Fibroblast of peridontal ligament (primary cell): ENCODE results near the gene CCDC137.

Experiments
- DNase-seq: peaks from one replicate; pipeline ENCODE4 v3.0.0-alpha.2; 2010; ENCODE audit errors: extremely low read depth

Gene CCDC137

GRCh38 chr17:81651692-81652091, 14.8 kb upstream of the CCDC137 start:
- peak; percentile 83 for DNase-seq

- DNase-seq: no peak
These were observed 13.4 kb upstream of the CCDC137 start for GRCh38 chr17:81652906-81653771.

- DNase-seq: no peak
These were observed 11.0 kb upstream of the CCDC137 start for GRCh38 chr17:81655378-81656117.

- DNase-seq: no peak
These were observed 10.3 kb upstream of the CCDC137 start, which contains the start of gene PDE6G for GRCh38 chr17:81656118-81656743. PDE6G (minus strand) TSS chr17:81656542; CDS start chr17:81653305, 3,237 bp downstream.

GRCh38 chr17:81656835-81657234, 9.7 kb upstream of the CCDC137 start:
- no peak for DNase-seq

- DNase-seq: no peak
These were observed 7.5 kb upstream of the CCDC137 start for GRCh38 chr17:81659038-81659437.

- no peak for DNase-seq
These were observed 6.1 kb upstream of the CCDC137 start for GRCh38 chr17:81660441-81660840.

GRCh38 chr17:81662002-81662401, 4.5 kb upstream of the CCDC137 start:
- no peak for DNase-seq

GRCh38 chr17:81664051-81664470, 2.5 kb upstream of the CCDC137 start:
- DNase-seq: no peak

- DNase-seq: peak; percentile 5
These were observed 1.1 kb upstream of the CCDC137 start for GRCh38 chr17:81665205-81666091.

GRCh38 chr17:81666092-81666341, 520 bp upstream of the CCDC137 start:
- no peak for DNase-seq

- no peak for DNase-seq
These were observed 1.2 kb downstream of the CCDC137 start for GRCh38 chr17:81667754-81668153.

- no peak for DNase-seq
These were observed 6.0 kb downstream of the CCDC137 start for GRCh38 chr17:81672504-81672903.

GRCh38 chr17:81672954-81673353, 6.4 kb downstream of the CCDC137 start:
- DNase-seq: no peak

- no peak for DNase-seq
These were observed 7.2 kb downstream of the CCDC137 start for GRCh38 chr17:81673561-81674258.

- peak; percentile 40 for DNase-seq
These were observed 9.1 kb downstream of the CCDC137 start for GRCh38 chr17:81675515-81676221.

GRCh38 chr17:81676906-81677305, 10.4 kb downstream of the CCDC137 start:
- no peak for DNase-seq

- no peak for DNase-seq
These were observed 13.6 kb downstream of the CCDC137 start for GRCh38 chr17:81680150-81680549.

GRCh38 chr17:81681672-81682071, 15.1 kb downstream of the CCDC137 start:
- DNase-seq: peak; percentile 10

- DNase-seq: peak; percentile 18
These were observed 16.1 kb downstream of the CCDC137 start for GRCh38 chr17:81682565-81683207.
